GM10248 (cell line): Measurements from ENCODE around the gene NEK9.
"Not testable (repeated sequence)": the region's sequence is repeated elsewhere in the genome, so short reads cannot be mapped to it uniquely, and the experiment has no call there.

Experiments used
- CTCF ChIA-PET: fragments of 300-600 bp; sonication (Branson Sonifier 250); formaldehyde crosslinking; extraction: SDS; loops from one replicate; lab custom pipeline; 2021; ENCODE audit warnings: antibody characterized with exemption; lab: Yijun Ruan, JAX
- POLR2A ChIA-PET: fragments of 350-650 bp; sonication (Branson Sonifier 250); formaldehyde crosslinking; extraction: SDS; loops from one replicate; lab custom pipeline; 2020; ENCODE audit warnings: antibody characterized with exemption; lab: Yijun Ruan, JAX
- DNase-seq: peaks from one replicate; pipeline ENCODE4 v3.0.0; 2012; ENCODE audit errors: extremely low spot score
- TF ChIP-seq, protein P1 (sequence below): IDR thresholded peaks from 2 replicates; pipeline ENCODE4 v1.5.1; 2012; ENCODE audit warnings: mild to moderate bottlenecking, low read depth; ENCODE audit errors: extremely low read depth, missing control alignments, control extremely low read depth

NEK9 gene

DNA sequence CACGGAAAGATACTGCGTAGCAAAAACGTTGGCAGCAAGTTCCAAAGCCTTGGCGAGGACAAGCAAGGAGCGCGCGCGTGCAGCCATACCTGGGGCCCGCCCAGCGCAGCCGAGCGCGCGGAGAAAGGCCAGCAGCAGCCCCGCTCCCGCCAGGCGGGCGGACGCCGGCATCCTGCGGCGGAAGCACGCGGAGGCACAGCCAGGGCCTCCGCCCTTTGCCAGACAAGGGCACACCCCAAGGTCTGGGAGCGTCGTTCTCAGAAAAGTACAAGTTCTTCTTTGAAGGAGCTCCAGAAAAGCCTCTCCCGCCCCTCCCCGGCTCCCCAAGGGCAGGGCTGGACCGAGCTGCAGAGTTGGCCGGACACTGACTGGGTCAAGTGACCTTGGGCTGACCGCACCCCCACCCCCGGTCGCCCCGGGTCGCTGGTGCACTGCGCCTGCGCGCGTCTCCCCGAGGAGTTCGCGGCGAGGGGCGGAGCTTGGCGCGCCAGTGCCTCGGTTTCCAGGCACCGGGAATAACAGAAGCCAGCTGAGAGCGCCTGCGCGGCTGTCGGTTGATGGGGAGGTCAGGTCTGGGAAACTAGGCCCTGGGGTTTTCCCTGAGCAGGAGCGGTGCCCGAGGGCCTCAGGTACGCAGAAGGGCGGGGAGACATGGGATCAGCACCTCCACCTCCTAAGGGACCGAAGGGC is 57.6 kb downstream of the NEK9 start, which contains the start of gene ZC2HC1C:
TSS of gene ZC2HC1C (plus strand) at position 521 of the 690 bp plus-strand sequence. CDS start 933 bp downstream, outside the sequence.
- ChIA-PET CTCF (interaction anchor here (1.0 to 3.6 kb wide), 2 partner anchors 20 to 164 kb away, joined by 5 to 12 read pairs; no protein-coding TSS in a partner anchor), POLR2A (no interaction called here)
- peak; percentile 87 for DNase-seq
- TF ChIP-seq, protein P1, sequence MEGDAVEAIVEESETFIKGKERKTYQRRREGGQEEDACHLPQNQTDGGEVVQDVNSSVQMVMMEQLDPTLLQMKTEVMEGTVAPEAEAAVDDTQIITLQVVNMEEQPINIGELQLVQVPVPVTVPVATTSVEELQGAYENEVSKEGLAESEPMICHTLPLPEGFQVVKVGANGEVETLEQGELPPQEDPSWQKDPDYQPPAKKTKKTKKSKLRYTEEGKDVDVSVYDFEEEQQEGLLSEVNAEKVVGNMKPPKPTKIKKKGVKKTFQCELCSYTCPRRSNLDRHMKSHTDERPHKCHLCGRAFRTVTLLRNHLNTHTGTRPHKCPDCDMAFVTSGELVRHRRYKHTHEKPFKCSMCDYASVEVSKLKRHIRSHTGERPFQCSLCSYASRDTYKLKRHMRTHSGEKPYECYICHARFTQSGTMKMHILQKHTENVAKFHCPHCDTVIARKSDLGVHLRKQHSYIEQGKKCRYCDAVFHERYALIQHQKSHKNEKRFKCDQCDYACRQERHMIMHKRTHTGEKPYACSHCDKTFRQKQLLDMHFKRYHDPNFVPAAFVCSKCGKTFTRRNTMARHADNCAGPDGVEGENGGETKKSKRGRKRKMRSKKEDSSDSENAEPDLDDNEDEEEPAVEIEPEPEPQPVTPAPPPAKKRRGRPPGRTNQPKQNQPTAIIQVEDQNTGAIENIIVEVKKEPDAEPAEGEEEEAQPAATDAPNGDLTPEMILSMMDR: no peak

- CTCF ChIA-PET: interaction anchor here (1.0 to 3.6 kb wide), 3 partner anchors 10 to 163 kb away, joined by 3 to 12 read pairs (median 4); no protein-coding TSS in a partner anchor
- no peak for DNase-seq
- POLR2A ChIA-PET: interaction anchor here (0.6 kb wide), 1 partner anchor 230 kb away, joined by 5 read pairs; no protein-coding TSS in a partner anchor
- TF ChIP-seq, protein P1: no peak
Observed at GRCh38 chr14:75068294-75069120, 58.3 kb downstream of the NEK9 start.

- POLR2A ChIA-PET: interaction anchor here (0.6 kb wide), 1 partner anchor 230 kb away, joined by 5 read pairs; no protein-coding TSS in a partner anchor
- not testable (repeated sequence) for DNase-seq
- CTCF ChIA-PET: interaction anchor here (1.0 to 3.6 kb wide), 3 partner anchors 11 to 162 kb away, joined by 3 to 12 read pairs (median 4); no protein-coding TSS in a partner anchor
Observed at GRCh38 chr14:75067765-75068164, 59.1 kb downstream of the NEK9 start.

DNA sequence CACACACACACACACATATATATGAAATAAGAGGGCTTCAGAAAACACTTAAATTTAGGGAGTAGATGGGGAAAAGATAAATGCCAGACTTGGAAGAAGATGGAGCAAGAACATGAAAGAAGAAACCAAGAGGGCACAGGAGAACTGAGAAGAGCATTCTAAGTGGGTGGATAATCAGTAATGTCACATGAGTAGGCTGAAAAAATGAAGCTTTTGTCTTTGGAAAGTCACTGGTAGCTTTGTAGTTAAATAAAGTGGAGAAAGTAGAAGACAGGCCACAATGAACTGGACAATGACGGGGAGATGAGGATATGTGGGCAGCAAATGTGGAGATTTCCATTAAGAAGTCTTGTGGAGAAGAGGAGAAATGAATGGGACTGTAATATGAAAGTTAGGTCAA is 59.6 kb downstream of the NEK9 start:
- POLR2A ChIA-PET: no interaction called here
- CTCF ChIA-PET: interaction anchor here (1.7 to 3.6 kb wide), 2 partner anchors 22 to 162 kb away, joined by 4 to 12 read pairs; no protein-coding TSS in a partner anchor
- DNase-seq: no peak
- TF ChIP-seq, protein P1: no peak

GRCh38 chr14:75066691-75067090 is 60.2 kb downstream of the NEK9 start:
- DNase-seq: no peak

GRCh38 chr14:75064205-75064567 is 62.7 kb downstream of the NEK9 start:
- ChIA-PET POLR2A (interaction anchor here (0.6 kb wide), 1 partner anchor 13 kb away, joined by 3 read pairs; no protein-coding TSS in a partner anchor), CTCF (interaction anchor here (0.9 to 5.2 kb wide), 8 partner anchors 11 to 240 kb away, joined by 3 to 27 read pairs (median 7); no protein-coding TSS in a partner anchor)
- DNase-seq: no peak
- TF ChIP-seq, protein P1: no peak

More at GRCh38 chr14:75066691-75067090, 60.2 kb downstream of the NEK9 start:
- POLR2A ChIA-PET: no interaction called here
- CTCF ChIA-PET: interaction anchor here (1.1 to 3.6 kb wide), 3 partner anchors 22 to 121 kb away, joined by 3 to 12 read pairs (median 12); partner anchors contain the start of gene EIF2B2
- TF ChIP-seq, protein P1: no peak
